Activated CD8-positive, alpha-beta memory T cell treated with anti-CD3 and anti-CD28 coated beads for 48 hours (primary cell): ENCODE results near the gene OR6C1.
"Not testable (repeated sequence)": the region's sequence is repeated elsewhere in the genome, so short reads cannot be mapped to it uniquely, and the experiment has no call there.

Experiments
- DNase-seq, 3 experiments: peaks; one replicate each; pipeline ENCODE4 v3.0.0-alpha.2; 2020; ENCODE audit warnings: low read depth in 2 of 3, low spot score in 2 of 3

The OR6C1 gene

GRCh38 chr12:55314043-55314442 lies at the start of gene OR6C1:
OR6C1 (plus strand) TSS chr12:55314343; CDS start chr12:55320600, 6,257 bp downstream.
- no peak for DNase-seq

DNA sequence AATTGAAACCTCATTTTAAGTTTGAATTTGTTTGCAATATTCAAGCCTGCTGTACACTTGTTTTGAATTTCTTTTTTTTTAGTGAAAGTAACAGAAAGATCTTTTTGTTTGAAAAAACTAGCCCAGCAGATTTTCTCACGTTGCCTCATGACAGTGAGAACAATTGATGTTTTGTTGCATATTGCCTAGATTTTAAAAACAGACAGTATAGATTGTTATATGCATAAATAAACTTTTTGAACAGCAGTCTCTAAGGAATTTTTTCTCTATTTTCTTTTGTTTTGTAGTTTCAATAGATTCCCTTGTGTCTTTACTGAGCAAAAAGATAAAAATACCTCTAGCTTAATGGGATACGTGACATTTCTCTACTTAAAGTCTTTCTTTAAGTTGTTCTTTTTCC lies 33.2 kb upstream of the OR6C1 start:
- no peak for DNase-seq

DNA sequence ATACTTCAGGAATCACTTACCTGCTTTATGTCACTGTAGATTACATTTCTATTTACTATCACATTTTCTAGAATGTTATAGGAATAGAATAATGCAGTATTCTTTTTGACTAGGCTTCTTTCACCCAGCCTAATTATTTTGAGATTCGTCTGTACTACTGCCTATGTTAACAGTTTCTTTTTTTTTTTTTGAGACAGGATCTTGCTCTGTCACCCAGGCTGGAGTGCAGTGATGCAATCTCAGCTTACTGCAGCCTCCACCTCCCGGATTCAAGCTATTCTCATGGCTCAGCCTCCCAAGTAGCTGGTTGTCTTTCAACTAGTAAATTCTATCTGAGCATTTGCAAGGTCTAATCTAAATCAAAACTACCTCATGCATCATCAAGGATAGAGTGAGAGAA lies 24.1 kb upstream of the OR6C1 start:
- no peak for DNase-seq

- DNase-seq = no peak
Measured at GRCh38 chr12:55296469-55296868, 17.7 kb upstream of the OR6C1 start, which contains the start of gene OR6C6. OR6C6 (minus strand) TSS chr12:55296569; CDS start chr12:55295232, 1,337 bp downstream.

- DNase-seq = no peak
Measured at GRCh38 chr12:55320201-55320600, 6.1 kb downstream of the OR6C1 start.

- not testable (repeated sequence) for DNase-seq
Measured at GRCh38 chr12:55325801-55326200, 11.7 kb downstream of the OR6C1 start.

DNA sequence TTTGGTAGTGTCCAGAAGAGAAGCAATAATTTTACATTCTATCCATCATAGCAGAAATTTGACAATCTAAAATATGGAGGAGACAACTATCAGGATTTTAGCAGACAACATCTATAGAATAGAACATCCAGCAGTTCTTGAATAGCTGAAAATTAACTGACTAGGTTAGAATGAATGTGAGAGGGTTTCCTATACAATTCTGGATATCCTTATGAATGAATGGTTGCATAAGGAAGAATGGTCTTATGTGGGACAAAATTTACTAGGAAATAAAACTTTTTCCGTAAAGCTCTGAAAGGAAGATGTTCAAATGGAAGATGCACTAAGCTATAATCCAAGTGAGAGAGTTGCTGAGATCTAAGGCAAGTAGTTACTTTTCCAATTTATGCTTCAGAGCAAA lies 16.3 kb downstream of the OR6C1 start, which contains the start of gene OR6C3:
TSS of gene OR6C3 (plus strand) at position 301 of the 400 bp plus-strand sequence. CDS start 955 bp downstream, outside the sequence.
- no peak for DNase-seq

DNA sequence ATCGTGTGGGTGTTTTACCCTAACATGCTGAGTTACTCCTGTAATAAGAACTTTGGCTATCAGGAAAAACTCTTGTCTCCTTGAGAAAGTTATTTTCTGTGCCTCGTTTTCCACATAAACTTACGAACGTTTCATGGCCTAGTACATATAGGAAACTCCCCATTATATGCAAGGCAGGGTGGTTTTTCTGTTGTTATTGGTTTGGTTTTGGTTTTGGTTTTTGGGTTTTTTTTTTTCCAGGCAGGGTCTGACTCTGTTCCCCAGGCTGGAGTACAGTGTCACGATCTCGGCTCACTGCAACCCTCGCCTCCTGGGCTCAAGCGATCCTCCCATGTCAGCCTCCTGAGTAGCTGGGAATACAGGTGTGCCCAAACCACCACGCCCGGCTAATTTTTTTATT lies 21.9 kb downstream of the OR6C1 start:
- DNase-seq = no peak

DNA sequence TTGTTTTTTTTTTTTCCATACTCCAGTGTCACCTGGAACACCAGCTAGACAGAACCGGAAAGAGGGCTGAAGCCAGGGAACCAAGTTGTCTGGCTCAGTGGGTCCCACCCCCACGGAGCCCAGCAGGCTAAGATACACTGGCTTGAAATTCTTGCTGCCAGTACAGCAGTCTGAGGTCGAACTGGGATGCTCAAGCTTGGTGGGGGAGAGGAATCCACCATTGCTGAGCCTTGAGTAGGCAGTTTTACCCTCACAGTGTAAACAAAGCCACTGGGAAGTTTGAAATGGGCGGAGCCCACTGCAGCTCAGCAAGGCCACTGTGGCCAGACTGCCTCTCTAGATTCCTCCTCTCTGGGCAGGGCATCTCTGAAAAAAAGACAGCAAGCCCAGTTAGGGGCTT lies 41.2 kb downstream of the OR6C1 start:
- DNase-seq = not testable (repeated sequence)

- DNase-seq = no peak
Measured at GRCh38 chr12:55362675-55363074, 48.5 kb downstream of the OR6C1 start, which contains the start of gene OR6C75. OR6C75 (plus strand) TSS chr12:55362975; CDS start chr12:55365111, 2,136 bp downstream.

GRCh38 chr12:55365086-55365485 lies 50.9 kb downstream of the OR6C1 start:
- no peak for DNase-seq
